ENCODE results near the gene CFH.
"Not testable (repeated sequence)": the region's sequence is repeated elsewhere in the genome, so short reads cannot be mapped to it uniquely, and the experiment has no call there.

CFH gene

GRCh38 chr1:196661345-196661744 is 9.5 kb downstream of the CFH start:
- in situ Hi-C loops (cut with MboI; ENCODE audit: low sequenced_read_pairs) = no loop called here

- in situ Hi-C loops (cut with MboI; ENCODE audit: low sequenced_read_pairs) = no loop called here
Measured at GRCh38 chr1:196667131-196667530, 15.3 kb downstream of the CFH start.

GRCh38 chr1:196669051-196669450 is 17.2 kb downstream of the CFH start:
- in situ Hi-C loops (cut with MboI; ENCODE audit: low sequenced_read_pairs) = no loop called here

GRCh38 chr1:196669693-196670092 is 17.9 kb downstream of the CFH start:
- in situ Hi-C loops (cut with MboI; ENCODE audit: low sequenced_read_pairs) = no loop called here

DNA sequence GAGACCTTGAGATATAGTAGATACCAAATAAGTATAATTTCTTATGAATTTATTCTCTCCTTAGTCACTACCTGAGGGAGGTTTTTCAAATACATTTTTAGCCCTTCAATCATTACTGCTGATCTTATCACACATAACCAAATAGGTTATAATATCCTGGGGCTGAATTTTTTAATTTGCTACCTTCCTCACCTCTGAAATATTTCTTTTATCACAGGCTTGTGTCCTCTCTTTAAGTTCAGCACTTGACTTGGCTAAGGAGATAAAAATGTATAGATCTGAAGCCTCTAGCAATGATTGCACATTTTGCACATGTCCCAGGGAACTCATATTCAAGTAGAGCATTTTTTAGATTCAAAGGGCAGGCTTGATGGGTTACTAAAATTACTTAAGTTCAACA is 23.1 kb downstream of the CFH start:
- in situ Hi-C loops (cut with MboI; ENCODE audit: low sequenced_read_pairs) = no loop called here

DNA sequence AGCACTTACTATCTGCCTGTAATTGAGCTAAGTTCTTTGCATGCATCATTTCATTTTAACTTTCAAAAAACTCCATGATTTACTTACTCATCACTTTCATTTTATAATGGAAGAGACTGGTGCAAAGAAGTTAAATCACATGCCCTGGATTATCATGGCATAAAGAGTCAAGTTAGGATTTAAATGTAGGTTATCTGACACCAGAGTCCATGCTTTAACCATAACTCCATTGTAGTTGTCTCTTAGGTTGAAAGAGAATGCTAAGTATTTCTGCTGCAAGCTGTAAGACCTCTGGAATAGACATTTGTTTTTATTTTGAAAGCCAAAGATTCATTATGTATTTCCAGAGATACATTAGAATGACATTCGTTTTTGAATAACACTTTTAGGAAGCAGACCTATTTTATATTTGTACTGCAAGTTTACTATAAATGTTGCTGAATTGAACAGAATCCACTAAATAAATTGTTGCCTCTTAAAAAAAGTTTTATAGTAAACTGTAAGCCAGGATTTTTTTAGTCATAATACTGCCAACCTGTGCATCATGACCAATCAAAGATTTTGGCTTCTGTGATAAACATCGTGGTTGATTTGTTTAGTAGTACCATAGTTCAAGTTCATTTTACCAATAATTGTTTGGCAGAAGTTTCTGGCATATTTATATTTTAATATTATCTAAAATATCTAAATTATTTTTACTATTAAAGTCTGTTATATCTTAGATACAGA is 26.1 kb downstream of the CFH start:
- in situ Hi-C loops (cut with MboI; ENCODE audit: low sequenced_read_pairs) = no loop called here

DNA sequence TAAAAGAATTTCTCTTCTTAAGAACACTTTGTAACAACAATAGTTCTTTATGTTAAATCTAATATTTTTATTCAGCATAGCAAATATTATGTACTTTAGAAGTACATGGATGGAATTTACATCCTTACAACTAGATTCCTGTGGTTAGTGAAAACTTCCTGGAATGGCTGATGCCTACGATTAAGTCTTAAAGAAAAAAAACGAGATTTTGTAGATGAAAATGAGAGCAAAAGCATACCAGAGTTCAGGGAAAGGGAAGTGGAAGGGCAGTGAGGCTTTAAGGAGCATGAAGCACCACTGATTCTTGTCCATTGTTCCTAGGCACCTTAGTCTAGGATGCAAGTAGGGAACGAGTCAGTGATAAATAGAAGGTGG is 26.7 kb downstream of the CFH start:
- in situ Hi-C loops (cut with MboI; ENCODE audit: low sequenced_read_pairs) = no loop called here

DNA sequence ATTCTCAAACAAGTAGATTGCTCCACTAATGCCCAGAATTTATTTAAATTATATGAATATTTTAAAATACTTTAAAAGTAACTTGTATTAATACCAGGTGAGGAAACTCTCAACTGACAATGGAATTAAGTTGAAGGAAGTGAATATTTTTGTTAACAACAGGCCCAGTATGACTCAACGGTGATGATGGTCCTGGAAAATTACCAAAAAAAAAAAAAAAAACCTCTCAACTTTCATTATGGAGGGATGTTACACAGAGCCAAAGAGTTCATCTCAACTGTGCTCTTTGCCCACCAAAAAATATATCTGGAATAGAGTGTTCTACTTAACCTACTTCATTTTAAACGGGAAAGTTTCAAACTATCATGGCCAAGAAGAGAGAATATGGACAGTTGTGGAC is 28.3 kb downstream of the CFH start:
- in situ Hi-C loops (cut with MboI; ENCODE audit: low sequenced_read_pairs) = no loop called here

GRCh38 chr1:196684476-196684875 is 32.6 kb downstream of the CFH start:
- in situ Hi-C loops (cut with MboI; ENCODE audit: low sequenced_read_pairs) = no loop called here

DNA sequence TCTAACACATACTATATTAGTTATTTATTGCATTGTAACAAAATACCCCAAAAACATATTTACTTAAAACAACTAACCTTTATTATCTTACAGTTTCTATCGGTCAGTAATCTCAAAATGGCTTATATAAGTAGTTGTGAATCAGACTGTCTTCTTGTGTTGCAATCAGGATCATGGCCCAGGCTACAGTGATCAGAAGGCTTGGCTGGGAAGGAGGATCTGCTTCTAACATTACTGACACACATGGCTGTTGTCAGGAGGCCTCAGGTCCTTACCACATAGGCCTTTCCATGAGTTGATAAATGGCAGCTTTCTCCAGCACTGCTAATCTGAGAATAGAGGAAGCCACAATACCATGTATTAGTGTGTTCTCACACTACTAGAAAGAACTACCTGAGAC is 33.7 kb downstream of the CFH start:
- in situ Hi-C loops (cut with MboI; ENCODE audit: low sequenced_read_pairs) = no loop called here

DNA sequence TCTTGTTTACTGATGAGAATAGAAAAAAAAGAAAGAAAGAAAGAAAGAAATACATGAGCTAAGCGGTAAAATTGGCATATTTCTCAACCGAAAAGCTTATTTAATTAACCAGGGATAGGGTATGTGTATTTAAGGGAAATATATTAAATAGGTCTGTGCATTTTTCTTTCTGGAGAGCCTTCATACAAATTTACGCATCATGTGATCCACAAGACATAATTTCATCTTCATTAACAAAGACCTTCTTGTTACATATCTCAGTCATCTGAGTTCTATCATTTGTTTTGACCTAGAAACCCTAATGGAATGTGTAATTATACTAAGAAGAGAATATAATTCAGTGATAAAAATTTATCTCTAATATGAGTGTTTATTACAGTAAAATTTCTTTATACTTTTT is 37.2 kb downstream of the CFH start:
- in situ Hi-C loops (cut with MboI; ENCODE audit: low sequenced_read_pairs) = no loop called here

GRCh38 chr1:196690582-196690981 is 38.7 kb downstream of the CFH start:
- in situ Hi-C loops (cut with MboI; ENCODE audit: low sequenced_read_pairs) = no loop called here

DNA sequence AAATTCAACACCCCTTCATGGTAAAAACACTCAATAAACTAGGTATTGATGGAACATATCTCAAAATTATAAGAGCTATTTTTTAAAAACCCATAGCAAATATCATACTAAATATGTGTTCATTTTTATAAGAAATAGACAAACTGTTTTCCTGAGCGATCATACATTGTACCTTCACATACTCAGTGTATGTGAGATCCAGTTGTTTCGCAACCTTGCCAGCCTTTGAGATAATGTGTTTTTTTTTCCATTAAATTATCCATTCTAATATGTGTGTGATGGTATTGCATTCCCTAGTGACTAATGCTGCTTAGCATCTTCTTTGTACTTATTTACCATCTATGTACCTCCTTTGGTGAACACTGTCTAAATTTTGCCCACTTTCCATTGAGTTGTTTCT is 47.1 kb downstream of the CFH start:
- in situ Hi-C loops (cut with MboI; ENCODE audit: low sequenced_read_pairs) = no loop called here

- in situ Hi-C loops (cut with MboI; ENCODE audit: low sequenced_read_pairs) = no loop called here
Measured at GRCh38 chr1:196701144-196701543, 49.3 kb downstream of the CFH start.

- in situ Hi-C loops (cut with MboI; ENCODE audit: low sequenced_read_pairs) = not testable (repeated sequence)
Measured at GRCh38 chr1:196709892-196710291, 58.0 kb downstream of the CFH start.

DNA sequence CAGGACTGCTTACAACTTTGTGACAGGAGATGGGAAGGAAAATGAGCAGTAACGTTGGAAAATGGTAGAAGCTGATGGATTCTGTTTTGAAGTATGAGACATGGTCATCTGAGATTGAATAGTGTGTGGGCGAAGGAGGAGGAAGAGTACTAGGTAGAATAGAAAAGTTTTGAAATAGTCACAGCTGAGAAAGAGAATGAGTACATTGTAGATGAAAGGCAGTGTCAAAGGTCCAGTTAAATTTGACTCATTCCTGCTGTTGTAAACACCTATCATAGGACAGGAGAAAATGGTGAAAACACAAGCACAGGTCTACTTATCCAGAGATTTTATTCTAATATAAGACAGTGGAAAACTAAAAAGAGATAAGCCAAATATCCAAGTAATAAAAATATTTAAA is 66.0 kb downstream of the CFH start:
- in situ Hi-C loops (cut with MboI; ENCODE audit: low sequenced_read_pairs) = no loop called here

- in situ Hi-C loops (cut with MboI; ENCODE audit: low sequenced_read_pairs) = no loop called here
Measured at GRCh38 chr1:196723325-196724185, 71.7 kb downstream of the CFH start.

- in situ Hi-C loops (cut with MboI; ENCODE audit: low sequenced_read_pairs) = no loop called here
Measured at GRCh38 chr1:196732526-196732925, 80.7 kb downstream of the CFH start.

DNA sequence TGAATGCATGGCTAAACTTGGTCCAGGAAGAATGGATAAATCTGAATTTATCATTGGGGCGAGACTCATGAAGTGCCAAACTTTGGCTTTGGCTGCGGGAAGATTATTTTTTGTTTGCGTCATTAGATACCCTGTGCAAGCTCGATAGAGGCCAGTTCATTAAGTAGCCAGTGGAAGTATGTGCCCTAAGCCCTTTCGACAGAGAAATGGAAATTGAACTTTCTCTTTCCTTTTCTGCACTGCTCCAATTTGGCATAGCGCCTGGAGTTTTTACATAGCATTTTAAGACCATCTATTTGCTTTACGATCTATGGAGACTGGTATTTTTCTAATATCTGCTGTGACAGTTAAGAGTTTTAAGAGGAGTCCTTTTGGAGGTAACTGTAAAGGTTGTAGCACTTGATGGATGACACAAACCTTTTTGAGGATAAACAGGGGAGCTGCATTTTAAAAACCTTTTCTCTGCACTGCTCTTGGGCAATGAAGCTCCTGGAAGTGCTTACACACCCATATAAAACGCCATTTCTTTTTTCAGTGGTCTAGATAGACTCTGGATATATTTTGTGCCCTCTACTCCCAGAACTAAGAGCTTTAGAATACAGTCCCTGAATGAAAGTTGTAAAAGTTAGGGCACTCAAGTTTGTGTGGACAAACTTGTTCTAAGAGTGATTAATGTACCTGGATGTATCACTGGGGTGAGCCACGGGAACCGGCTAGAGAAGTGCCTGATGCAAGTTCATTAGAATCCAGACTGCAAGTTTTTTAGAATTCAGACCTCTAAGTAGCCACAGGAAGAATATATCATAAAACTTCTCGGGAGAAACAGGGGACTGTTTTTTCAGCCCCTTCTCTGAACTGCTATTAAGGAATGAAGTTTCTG is 81.5 kb downstream of the CFH start:
- in situ Hi-C loops (cut with MboI; ENCODE audit: low sequenced_read_pairs) = no loop called here

- in situ Hi-C loops (cut with MboI; ENCODE audit: low sequenced_read_pairs) = no loop called here
Measured at GRCh38 chr1:196734006-196734405, 82.2 kb downstream of the CFH start.

DNA sequence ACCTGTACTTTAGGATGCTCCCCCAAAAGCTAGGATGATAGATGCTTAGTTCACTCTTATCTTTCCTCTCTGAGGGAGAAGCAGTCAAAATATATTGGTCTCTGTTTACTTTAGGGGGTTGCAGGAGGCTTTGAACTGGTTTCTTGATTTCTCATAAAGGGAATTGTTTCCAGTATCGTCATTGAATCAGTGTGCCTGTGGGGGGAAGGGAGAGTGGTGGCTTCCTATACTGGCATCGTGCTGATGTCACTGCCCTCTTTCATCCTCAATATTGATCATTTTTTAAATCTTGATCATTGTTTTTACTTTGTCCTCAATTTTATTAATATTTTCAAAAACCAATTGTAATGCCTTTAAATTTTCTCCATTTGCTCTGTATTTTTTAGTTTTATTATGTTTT is 82.6 kb downstream of the CFH start:
- in situ Hi-C loops (cut with MboI; ENCODE audit: low sequenced_read_pairs) = no loop called here

All from HL-60/S4 treated with retinoic acid at 250 ng/mL for 4 days and 3 days (cell line).